ENCODE data around the gene NEBL.
"Not testable (repeated sequence)": the region's sequence is repeated elsewhere in the genome, so short reads cannot be mapped to it uniquely, and the experiment has no call there.

NEBL gene, protein sequence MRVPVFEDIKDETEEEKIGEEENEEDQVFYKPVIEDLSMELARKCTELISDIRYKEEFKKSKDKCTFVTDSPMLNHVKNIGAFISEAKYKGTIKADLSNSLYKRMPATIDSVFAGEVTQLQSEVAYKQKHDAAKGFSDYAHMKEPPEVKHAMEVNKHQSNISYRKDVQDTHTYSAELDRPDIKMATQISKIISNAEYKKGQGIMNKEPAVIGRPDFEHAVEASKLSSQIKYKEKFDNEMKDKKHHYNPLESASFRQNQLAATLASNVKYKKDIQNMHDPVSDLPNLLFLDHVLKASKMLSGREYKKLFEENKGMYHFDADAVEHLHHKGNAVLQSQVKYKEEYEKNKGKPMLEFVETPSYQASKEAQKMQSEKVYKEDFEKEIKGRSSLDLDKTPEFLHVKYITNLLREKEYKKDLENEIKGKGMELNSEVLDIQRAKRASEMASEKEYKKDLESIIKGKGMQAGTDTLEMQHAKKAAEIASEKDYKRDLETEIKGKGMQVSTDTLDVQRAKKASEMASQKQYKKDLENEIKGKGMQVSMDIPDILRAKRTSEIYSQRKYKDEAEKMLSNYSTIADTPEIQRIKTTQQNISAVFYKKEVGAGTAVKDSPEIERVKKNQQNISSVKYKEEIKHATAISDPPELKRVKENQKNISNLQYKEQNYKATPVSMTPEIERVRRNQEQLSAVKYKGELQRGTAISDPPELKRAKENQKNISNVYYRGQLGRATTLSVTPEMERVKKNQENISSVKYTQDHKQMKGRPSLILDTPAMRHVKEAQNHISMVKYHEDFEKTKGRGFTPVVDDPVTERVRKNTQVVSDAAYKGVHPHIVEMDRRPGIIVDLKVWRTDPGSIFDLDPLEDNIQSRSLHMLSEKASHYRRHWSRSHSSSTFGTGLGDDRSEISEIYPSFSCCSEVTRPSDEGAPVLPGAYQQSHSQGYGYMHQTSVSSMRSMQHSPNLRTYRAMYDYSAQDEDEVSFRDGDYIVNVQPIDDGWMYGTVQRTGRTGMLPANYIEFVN

DNA sequence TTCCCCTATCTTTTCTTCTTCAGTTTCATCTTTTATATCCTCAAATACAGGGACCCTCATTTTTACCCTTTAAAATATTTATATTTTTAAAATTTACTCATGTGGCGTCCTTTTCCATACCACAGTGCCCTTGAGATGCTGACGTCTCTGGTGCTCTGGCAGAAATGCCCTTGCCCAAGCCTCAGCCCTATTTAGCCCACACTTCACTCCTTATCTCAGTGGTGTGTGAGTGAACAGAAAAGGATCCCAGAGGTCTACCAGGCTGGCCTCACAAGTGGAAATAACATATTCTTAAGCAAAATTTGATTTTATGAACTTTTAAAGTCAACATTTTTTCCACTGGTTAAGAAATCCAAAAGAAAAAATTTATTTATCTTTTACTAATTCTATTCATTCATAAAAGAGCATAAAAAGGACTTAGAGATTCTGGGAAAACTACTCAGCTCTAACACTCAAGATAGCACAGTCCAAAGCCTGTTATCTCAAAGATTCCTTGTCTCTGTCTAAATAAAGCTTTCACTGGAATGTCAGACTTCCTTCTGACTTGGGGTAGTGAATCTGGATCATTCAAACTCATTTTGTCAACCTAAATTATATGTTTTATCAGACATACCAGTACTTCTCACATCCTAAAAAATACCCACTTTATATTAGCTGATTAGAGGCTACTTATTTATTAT, at the start of gene NEBL:
TSS of gene NEBL (minus strand) at position 166 of the 680 bp plus-strand sequence. CDS start at position 60, 106 bp downstream.
- no peak for DNase-seq

DNA sequence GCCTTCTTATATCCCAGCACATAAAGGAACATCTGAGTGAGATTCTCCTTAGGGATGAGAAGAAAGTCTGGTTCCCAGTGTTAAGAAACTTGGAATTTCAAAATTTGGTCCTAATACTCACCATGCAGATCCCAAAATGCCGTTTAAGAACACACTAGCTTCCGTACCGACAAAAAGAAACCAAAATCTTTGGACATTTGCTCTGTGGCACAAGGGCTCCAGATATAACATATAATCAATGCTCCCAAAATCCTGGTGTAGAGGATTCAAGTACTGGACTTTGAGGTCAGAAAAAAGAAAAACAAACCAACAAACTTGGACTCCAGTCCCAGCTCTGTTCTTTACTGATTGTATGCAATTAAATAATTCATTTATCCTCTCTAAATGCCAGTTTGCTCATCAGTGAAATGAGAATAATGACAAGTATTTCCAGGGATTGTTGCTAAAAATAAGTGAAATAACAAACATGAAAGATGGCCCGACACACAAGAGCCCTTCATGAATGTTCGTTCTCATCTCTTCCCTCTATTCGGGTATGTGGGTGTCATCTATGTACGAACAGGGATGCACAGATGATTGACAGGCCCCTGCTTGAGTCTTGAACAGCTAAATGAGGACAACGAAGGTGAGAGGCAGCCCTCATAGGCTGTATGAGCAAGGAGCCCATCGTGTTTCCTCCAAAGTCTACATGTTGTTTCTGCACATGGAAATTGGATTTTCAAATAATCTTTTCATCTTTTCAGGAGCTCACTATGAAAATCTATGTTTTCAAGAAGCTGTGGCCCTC, 48.6 kb upstream of the NEBL start:
- no peak for DNase-seq

DNA sequence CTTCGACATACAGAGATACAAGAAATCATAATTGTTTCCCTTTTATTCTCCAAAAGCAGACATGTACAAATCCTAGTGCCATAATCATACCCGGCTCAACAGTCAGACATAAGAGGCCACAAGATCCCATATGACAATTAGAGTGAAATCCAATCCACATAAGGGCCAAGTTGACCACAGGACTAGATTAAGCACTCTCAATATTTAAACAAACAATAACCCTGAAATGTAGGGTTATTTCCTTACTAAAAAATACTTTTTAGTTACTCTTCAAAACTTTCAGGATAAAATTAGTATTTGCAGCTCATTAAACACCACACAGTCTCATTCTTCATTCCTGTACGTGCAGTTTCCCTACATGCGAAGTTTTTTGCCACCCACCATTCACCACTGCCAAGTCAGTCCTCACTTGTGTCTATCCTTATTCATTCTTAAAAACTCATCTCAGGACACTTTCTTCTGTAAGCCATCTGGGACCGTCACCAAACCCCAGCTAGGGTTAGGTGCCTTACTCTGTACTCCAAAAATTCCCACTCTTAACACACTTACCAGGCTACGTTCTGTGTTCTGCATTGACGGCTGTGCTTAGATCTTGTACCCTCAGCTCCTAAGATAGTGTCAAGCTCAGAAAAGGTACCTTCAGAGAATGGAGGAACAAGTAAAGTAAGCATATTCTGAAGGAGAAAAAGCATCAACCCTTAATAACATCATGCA, 47.8 kb upstream of the NEBL start:
- DNase-seq: no peak

DNA sequence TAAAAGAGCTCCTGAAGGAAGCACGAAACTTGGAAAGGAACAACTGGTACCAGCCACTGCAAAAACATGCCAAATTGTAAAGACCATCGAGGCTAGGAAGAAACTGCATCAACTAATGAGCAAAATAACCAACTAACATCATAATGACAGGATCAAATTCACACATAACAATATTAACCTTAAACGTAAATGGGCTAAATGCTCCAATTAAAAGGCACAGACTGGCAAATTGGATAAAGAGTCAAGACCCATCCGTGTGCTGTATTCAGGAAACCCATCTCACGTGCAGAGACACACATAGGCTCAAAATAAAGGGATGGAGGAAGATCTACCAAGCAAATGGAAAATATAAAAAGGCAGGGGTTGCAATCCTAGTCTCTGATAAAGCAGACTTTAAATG, 42.3 kb upstream of the NEBL start:
- DNase-seq: not testable (repeated sequence)

DNA sequence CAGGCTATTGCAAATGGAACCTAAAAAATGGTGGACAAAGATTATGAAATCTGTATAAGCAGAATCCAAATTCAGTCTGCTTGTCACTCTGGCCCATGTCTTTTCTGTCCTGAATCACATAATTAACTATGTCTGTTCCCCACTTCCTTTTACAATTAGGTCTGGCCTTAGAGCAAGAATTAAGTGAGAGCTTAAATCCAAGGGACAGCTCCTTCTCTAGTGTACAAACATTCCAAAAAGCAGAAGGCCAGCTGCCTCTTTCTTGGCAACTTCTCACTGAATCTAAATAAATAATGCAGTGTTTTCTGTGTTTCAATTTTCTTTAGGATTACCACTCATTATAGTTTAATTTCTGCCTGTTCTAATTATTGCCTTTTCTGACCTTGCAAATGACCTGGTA, 39.3 kb upstream of the NEBL start:
- no peak for DNase-seq

DNA sequence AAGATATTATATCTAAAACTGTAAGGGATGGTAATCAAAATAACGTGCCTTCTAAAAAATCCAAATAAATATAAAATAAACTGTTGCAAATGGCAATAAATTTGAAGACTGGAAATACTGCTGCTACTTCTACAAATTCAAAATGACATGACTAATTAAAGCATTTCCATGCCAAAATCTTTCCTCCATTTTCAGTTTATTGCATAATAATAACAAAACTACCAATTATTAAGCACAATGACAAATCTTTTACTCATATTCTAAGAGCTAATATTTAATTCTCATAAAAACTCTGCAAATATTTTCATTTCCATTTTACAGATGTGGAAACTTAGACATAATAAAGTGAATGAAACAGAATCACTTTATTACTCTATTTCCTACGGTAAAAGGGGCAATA, 38.8 kb upstream of the NEBL start:
- no peak for DNase-seq

DNA sequence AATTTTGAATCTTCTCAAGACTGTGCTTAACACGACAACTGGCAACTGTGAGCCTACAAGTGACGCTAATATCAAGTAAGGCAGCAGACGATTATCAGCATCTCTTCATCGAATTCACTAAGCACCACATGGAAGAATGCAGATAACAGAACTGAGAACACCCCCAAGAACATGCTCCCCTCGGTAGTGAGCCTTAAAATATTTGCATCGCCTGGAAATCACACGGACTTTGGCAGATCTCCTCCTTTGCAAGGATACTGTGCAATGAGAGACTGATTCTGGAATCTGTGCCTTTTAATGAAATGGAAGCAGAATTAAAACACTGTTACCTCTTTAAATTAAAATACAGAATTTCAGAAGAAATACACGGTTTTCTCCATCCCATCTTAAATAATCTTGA, 38.2 kb upstream of the NEBL start:
- no peak for DNase-seq

DNA sequence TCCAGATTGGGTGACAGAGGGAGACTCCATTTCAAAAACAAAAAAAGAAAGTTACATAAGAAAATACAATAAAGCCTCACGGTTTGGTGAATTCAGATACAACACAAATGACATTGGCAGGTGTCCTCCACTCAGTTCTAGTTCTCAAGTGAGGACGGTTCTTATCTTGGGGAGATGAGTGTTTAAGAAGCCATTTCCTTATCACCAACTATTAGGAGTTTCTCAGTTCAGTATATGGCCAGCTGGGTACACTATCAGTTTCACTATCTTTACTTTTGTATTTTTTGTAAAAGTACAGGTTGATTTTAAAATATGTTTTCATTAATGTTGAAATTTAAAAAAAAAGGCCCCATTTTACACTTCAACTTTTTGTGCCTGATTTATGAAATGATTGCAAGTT, 36.6 kb upstream of the NEBL start:
- DNase-seq: no peak

DNA sequence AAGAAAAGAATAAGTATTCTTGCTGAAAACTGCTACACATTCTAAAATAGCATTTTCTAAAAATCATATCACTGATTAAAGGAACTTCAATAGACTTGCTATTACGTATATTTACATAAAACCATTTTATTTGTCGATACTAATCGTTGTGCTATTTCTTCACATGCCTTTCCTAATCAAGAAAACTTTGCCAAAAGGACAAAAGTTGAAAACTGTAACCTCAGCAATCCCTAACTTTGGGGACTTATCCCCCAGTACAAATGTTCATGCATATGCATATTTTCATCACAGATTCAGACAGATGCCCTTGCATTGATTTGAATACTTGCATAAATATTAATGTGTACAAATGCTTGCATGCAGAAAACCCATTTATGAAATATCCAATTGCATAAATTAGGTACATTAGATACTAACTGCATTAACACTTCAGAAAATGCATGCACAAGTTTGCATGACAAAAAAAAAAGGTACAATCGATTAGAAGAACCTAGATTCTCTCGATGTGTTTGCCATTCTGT, 35.6 kb upstream of the NEBL start:
- no peak for DNase-seq

DNA sequence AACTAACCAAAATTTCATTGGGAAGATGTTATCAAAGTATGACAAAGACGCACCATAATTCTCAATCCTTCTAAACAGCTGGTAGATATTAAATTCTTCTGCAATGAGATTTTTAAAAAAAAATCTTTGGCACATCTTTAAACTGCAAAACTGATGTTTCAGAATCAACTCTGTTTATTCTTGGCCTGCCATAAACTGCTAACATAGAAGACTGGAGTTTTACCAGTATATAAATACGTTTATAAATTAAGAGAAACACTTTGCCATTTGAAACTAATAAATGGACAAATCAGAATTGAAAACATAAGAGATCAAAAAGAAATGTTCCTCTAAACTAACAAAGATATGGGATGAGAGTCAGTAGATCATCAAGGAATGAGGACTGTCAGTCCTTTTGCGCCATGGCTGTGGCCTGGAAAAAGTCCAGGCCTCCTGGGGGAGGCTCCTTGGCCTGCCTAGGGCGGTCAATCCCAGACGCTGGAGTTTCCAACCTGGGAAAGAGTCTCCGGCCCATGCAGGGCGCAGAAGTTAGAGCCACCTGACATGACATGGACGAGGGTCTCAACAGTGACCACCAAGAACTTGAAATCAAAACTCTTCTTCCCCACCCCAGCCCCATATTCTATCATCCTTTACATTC, 34.2 kb upstream of the NEBL start:
- no peak for DNase-seq

DNA sequence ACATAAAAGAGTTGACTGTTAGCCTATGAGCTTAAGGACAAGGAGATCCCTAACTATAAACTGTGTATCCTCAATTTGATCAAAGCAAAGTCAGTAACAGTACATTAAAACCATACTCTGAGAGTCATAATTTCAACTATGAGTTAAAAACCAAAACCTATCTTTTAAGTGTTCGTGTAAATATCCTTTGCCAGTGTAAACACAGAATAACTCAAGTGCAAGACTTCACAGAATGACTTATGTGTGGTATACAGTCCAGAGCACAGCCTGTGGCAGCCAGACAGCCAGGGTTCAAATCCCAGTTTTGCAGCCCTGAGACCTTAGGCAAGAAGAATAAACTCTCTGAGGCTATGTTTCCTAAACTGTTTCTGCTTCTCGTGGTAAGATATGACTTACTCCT, 30.3 kb upstream of the NEBL start:
- no peak for DNase-seq

DNA sequence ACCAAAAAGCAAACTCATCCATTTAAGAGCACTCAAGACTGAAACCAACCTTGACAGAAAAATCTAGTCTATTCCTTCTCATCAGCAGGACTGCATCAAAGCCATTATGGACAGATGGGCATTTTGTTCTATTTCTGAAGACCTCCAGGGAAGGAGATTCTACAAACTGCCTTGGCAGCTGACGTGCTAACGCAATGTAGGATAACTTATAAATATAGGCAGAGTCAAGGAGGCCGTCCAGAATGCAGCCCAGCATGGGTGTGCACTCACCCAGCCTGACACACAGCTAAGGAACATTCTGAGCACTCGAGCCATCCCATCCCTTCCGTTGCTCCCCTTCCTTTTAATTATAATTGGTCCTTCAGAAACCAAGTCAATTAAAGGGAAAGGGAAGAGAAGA, 25.3 kb upstream of the NEBL start:
- DNase-seq: no peak

DNA sequence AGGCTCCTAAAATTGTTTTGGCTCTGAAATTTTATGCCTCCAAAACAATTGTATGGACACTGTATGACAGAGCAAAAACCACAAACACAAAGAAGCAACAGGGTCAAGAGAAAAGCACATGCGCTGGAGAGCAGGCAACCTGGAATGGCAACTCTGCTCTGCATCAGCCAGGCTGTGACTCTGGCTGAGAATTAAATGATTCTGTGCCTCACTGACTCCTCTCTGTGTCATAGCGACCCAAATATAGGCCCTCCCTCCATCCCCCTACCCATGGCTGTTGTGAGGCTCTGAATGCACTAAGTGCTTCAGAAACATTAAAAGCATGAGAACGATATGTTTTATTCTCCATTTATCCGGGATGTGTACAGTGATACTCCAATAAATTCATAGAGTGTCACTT, 24.9 kb upstream of the NEBL start:
- no peak for DNase-seq

DNA sequence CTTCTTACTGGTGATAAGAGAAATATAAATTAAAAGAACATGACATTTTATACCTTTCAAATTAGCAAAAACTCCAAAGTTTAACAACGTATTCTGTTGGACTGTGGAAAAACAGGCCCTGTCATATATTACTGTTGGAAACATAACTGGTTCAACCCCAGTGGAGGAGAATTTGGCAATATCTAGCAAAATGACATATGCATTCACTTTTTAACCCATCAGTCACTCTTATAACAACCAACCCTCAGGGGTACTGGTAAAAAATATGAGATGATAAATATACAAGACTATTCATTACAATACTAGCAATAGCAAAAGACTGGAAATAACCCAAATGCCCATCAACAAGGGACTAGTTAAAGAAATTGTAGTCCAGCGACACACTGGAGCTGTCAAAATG, 22.9 kb upstream of the NEBL start:
- no peak for DNase-seq

DNA sequence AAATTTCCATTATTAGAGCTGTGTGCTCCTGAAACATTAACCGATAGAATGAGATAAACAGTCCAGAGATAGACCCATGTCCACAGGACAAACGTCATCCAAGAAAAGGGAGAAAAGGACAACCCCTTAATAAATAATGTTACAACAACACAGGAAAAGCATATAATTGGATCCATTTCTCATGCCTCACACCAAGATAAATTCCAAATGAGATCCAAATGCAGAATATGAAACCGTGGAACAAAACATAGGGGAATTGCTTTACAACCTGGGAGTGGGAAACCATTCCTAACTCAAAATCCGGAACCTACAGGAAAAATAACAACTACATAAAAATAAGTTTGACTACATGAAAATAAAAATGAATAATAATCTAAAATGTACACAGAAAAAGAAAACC, 22.4 kb upstream of the NEBL start:
- DNase-seq: no peak

DNA sequence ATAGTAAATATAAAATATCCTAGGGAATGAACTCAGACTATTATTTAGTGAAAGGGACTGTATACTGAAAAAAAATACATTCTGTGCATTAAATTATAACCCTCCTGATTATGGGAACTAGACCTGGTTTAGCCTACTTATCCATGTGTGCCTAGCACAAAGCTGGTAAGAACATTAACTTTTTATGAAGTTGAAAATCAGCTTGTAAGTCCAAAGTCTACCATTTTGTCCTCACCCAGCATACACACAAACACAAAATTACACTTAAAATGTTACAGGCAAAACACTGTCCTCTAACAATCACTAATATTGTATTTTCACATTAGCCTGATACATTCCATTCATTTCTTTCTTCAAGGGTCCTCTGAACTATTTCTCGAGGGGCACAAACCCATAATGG, 19.9 kb upstream of the NEBL start:
- DNase-seq: no peak

DNA sequence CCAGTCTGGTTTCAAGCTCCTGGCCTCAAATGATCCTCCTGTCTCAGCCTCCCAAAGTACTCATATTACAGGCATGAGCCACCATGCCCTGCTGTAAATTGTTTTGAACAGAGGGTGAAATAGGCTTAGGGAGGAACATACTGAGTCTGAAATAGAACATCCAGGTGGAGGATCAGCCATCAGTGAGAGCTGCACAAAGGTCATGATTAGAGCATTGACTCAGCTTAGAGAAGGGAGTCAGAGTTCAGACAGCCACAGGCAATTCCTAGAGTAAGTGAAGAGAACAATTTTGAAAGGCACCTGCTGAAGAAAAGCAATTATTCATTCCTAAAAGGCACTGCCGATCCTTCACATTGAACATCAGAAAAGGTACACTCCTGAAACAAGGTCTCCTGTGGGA, 15.9 kb upstream of the NEBL start:
- no peak for DNase-seq

DNA sequence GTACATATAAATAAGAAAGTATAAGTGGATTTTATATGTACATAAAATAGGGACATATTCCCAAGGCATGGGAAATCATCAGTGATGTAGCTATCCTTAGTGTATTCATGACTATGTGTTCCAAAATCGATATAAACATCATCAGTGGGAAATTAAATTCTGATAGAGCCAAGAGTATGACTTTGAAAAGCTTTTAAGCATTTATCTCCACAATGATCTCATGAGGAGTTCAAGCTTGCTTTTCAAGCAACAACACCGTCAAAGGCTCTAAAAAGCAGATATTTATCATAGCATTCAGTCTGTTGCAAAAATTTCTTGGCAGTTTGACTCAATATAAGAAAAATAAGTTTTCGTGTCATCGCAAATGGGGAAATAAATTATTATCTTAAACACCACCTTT, 14.5 kb upstream of the NEBL start:
- DNase-seq: no peak

DNA sequence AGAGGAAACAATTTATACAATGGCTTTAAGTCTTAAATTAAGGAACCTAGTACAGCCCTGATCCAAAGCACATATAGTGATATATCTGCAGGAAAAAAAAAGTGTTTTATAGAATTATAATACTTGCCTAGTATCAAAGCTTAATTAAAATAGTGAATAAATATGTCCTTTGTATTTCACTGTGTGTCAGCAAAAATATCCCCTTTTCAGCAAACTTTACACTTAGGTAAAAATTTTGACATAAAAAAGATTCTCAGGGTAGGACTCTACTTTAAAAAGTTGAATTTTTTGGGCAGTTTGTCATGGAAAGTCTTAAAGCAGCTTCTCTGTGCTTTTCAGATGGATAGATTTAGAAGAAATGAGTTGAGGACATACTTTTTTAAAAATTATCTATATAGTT, 12.7 kb upstream of the NEBL start:
- no peak for DNase-seq

DNA sequence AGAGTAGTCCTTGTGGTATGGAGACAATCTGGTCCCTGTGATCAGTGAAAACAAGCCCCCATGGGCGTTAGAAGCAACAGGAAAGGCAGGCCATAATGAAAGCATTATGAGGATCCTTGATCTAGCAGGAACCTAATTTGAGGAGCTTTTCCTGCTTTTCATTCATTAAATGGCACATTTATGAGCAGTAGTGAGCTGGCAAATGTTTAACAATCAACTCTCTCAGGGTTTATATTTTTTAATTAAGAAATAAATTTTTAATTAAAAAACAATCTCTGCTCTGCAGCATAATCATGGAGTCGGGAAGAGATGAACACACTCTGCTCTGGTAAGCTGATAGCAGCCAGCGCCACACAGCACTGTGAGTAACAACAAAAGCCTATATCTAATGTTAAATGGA, 11.3 kb upstream of the NEBL start:
- DNase-seq: no peak
